IMR-90 (cell line): ENCODE results near the gene TNRC18. TPM values are rescaled to one million over a fixed set of nuclear protein-coding genes. Genes with fewer than 3 reads are reported as not detected.

ENCODE experiments used
- ATAC-seq: fragments of 200-7000 bp; cut with Tn5 transposase; 2 replicates; pipeline ENCODE4 v1.9.1; 2020; ENCODE audit warnings: low read depth, mild to moderate bottlenecking, moderate library complexity
- BruUV-seq: library from RNA; stranded (reverse); fragments of 400-500 nt; replicated peaks from 2 replicates; lab custom pipeline; 2021; lab: Mats Ljungman, UMichigan
- CTCF ChIA-PET: fragments of 300-600 bp; formaldehyde crosslinking; extraction: SDS; loops from one replicate; lab custom pipeline; 2021; ENCODE audit warnings: antibody characterized with exemption; lab: Yijun Ruan, JAX
- POLR2A ChIA-PET: fragments of 300-600 bp; sonication (Branson Sonifier 250); formaldehyde crosslinking; loops from one replicate; lab custom pipeline; 2022; ENCODE audit warnings: antibody characterized with exemption; ENCODE audit not compliant: unreplicated experiment; lab: Charles Lee
- DNase-seq: peaks from one replicate; pipeline ENCODE4 v3.0.0; 2013
- H2AFZ ChIP-seq: replicated peaks from 2 replicates; pipeline ENCODE3; 2013; ENCODE audit warnings: low read length, mild to moderate bottlenecking; ENCODE audit not compliant: poor library complexity
- H2AK5ac ChIP-seq: 2 replicates; pipeline ENCODE4 v1.6.1; 2013; ENCODE audit warnings: low read depth, low read length, inconsistent platforms
- H2AK9ac ChIP-seq: replicated peaks from 2 replicates; pipeline ENCODE3; 2013; ENCODE audit warnings: mild to moderate bottlenecking, low read depth, low read length, moderate library complexity; ENCODE audit not compliant: poor library complexity
- H2BK120ac ChIP-seq: 2 replicates; pipeline ENCODE4 v1.6.1; 2013; ENCODE audit warnings: low read depth, low read length, inconsistent platforms
- H2BK15ac ChIP-seq: 3 replicates; pipeline ENCODE4 v1.6.1; 2013; ENCODE audit warnings: low read depth, low read length, inconsistent platforms
- H2BK20ac ChIP-seq: 2 replicates; pipeline ENCODE4 v1.6.1; 2013; ENCODE audit warnings: low read depth, mild to moderate bottlenecking, inconsistent platforms, low read length, moderate library complexity
- H2BK5ac ChIP-seq: 2 replicates; pipeline ENCODE4 v1.6.1; 2013; ENCODE audit warnings: mild to moderate bottlenecking, low read depth, low read length, inconsistent platforms; ENCODE audit not compliant: poor library complexity, severe bottlenecking
- H3K14ac ChIP-seq: replicated peaks from 2 replicates; pipeline ENCODE4 v1.6.1; 2013; ENCODE audit warnings: low read depth, low read length, inconsistent platforms
- H3K18ac ChIP-seq: 2 replicates; pipeline ENCODE4 v1.6.1; 2013; ENCODE audit warnings: low read depth, low read length, control low read depth
- H3K23ac ChIP-seq: 2 replicates; pipeline ENCODE4 v1.6.1; 2013; ENCODE audit warnings: low read depth, low read length, inconsistent platforms
- H3K27ac ChIP-seq: 2 replicates; pipeline ENCODE4 v1.5.1; 2013; ENCODE audit warnings: mild to moderate bottlenecking, control low read depth, low read length; ENCODE audit not compliant: insufficient read depth
- H3K27me3 ChIP-seq: 2 replicates; pipeline ENCODE4 v1.6.1; 2013; ENCODE audit warnings: low read length; ENCODE audit not compliant: control insufficient read depth, insufficient read depth
- H3K36me3 ChIP-seq: 2 replicates; pipeline ENCODE4 v1.6.1; 2013; ENCODE audit warnings: low read length, mixed read lengths; ENCODE audit not compliant: control insufficient read depth, insufficient read depth
- H3K4ac ChIP-seq: 2 replicates; pipeline ENCODE4 v1.6.1; 2013; ENCODE audit warnings: low read depth, low read length, inconsistent platforms
- H3K4me1 ChIP-seq: 2 replicates; pipeline ENCODE4 v1.6.1; 2013; ENCODE audit warnings: low read length, mixed read lengths; ENCODE audit not compliant: control insufficient read depth, insufficient read depth
- H3K4me2 ChIP-seq: 2 replicates; pipeline ENCODE4 v1.6.1; 2013; ENCODE audit warnings: low read depth, mild to moderate bottlenecking, control low read depth, low read length, moderate library complexity
- H3K4me3 ChIP-seq: 2 replicates; pipeline ENCODE4 v1.5.1; 2013; ENCODE audit warnings: low read depth, mild to moderate bottlenecking, control low read depth, low read length, moderate library complexity; ENCODE audit not compliant: insufficient read depth
- H3K56ac ChIP-seq: 2 replicates; pipeline ENCODE4 v1.6.1; 2013; ENCODE audit warnings: low read length, inconsistent platforms; ENCODE audit not compliant: insufficient read depth; ENCODE audit errors: extremely low read depth
- H3K79me1 ChIP-seq, 2 experiments: 2 replicates each; pipeline ENCODE4 v1.6.1; 2013; ENCODE audit warnings: low read length in 2 of 2, inconsistent platforms in 1 of 2, low read depth in 1 of 2
- H3K9ac ChIP-seq: 2 replicates; pipeline ENCODE4 v1.6.1; 2013; ENCODE audit warnings: low read depth, low read length, control low read depth
- H3K9me1 ChIP-seq: 2 replicates; pipeline ENCODE4 v1.6.1; 2013; ENCODE audit warnings: low read length, inconsistent platforms; ENCODE audit not compliant: insufficient read depth
- H3K9me3 ChIP-seq: 2 replicates; pipeline ENCODE4 v1.6.1; 2013; ENCODE audit warnings: low read length; ENCODE audit not compliant: control insufficient read depth, insufficient read depth
- H4K20me1 ChIP-seq: 2 replicates; pipeline ENCODE4 v1.6.1; 2013; ENCODE audit warnings: low read length, inconsistent platforms; ENCODE audit not compliant: insufficient read depth
- H4K5ac ChIP-seq: 2 replicates; pipeline ENCODE4 v1.6.1; 2013; ENCODE audit warnings: mild to moderate bottlenecking, low read depth, low read length, control low read depth
- H4K8ac ChIP-seq, 2 experiments: 2 replicates each; pipeline ENCODE4 v1.6.1; 2013; ENCODE audit warnings: low read depth in 2 of 2, low read length in 2 of 2, control low read depth in 1 of 2, inconsistent platforms in 1 of 2
- H4K91ac ChIP-seq: 2 replicates; pipeline ENCODE4 v1.6.1; 2013; ENCODE audit warnings: low read depth, low read length, inconsistent platforms; ENCODE audit not compliant: insufficient read depth
- CEBPB ChIP-seq: IDR thresholded peaks from 2 replicates; pipeline ENCODE4 v1.6.1; 2012; ENCODE audit warnings: low read depth, low read length, improper control_type of control experiment
- CHD1 ChIP-seq: IDR thresholded peaks from 2 replicates; pipeline ENCODE4 v1.6.1; 2012; ENCODE audit warnings: low read depth, low read length, improper control_type of control experiment
- CTCF ChIP-seq: conservative IDR thresholded peaks from 2 replicates; pipeline ENCODE4 v1.5.1; 2012; ENCODE audit warnings: mild to moderate bottlenecking, low read depth, low read length, improper control_type of control experiment
- ELK1 ChIP-seq: fragments of 150-350 bp; IDR thresholded peaks from 2 replicates; pipeline ENCODE4 v1.6.1; 2016; ENCODE audit warnings: low read depth, mild to moderate bottlenecking, low read length, moderate library complexity, borderline replicate concordance
- FOS ChIP-seq: fragments of 150-350 bp; IDR thresholded peaks from 2 replicates; pipeline ENCODE4 v1.6.1; 2016; ENCODE audit warnings: low read depth, low read length
- MAZ ChIP-seq: IDR thresholded peaks from 2 replicates; pipeline ENCODE4 v1.6.1; 2012; ENCODE audit warnings: low read depth, mild to moderate bottlenecking, low read length, improper control_type of control experiment, moderate library complexity, borderline replicate concordance
- POLR2A ChIP-seq: IDR thresholded peaks from 2 replicates; pipeline ENCODE4 v1.6.1; 2012; ENCODE audit warnings: mild to moderate bottlenecking, low read depth, low read length
- RAD21 ChIP-seq: IDR thresholded peaks from 2 replicates; pipeline ENCODE4 v1.6.1; 2012; ENCODE audit warnings: low read length, improper control_type of control experiment
- RCOR1 ChIP-seq: IDR thresholded peaks from 2 replicates; pipeline ENCODE4 v1.6.1; 2012; ENCODE audit warnings: mild to moderate bottlenecking, low read length, improper control_type of control experiment; ENCODE audit not compliant: insufficient replicate concordance
- RFX5 ChIP-seq: IDR thresholded peaks from 2 replicates; pipeline ENCODE4 v1.8.0; 2012; ENCODE audit warnings: low read depth, mild to moderate bottlenecking, low read length, moderate library complexity
- SMC3 ChIP-seq: fragments of 150-350 bp; IDR thresholded peaks from 2 replicates; pipeline ENCODE4 v1.6.1; 2016; ENCODE audit warnings: low read depth, mild to moderate bottlenecking, antibody characterized with exemption, low read length, moderate library complexity
- USF2 ChIP-seq: fragments of 150-350 bp; IDR thresholded peaks from 2 replicates; pipeline ENCODE4 v1.6.1; 2017; ENCODE audit warnings: mild to moderate bottlenecking, antibody characterized with exemption, low read length, low read depth
- WGBS, 2 experiments: methylation state at CpG; one replicate each; pipeline versions ENCODE4 v1.1.5 to v1.1.7; 2013; ENCODE audit warnings: missing lambda C conversion rate in 2 of 2; ENCODE audit not compliant: insufficient read length in 1 of 2; ENCODE audit errors: extremely low coverage in 2 of 2; 5-methylcytosine and 5-hydroxymethylcytosine counted together
- dilution Hi-C: fragments of 300-500 bp; cut with HindIII; formaldehyde crosslinking; loops from one replicate; pipeline ENCODE4 v1.14.3; 2018; ENCODE audit warnings: low sequenced_read_pairs; ENCODE audit not compliant: unreplicated experiment
- in situ Hi-C: fragments of 300-500 bp; cut with MboI; formaldehyde crosslinking; loops from 3 replicates; pipeline ENCODE4 v1.14.3; 2019; ENCODE audit warnings: low sequenced_read_pairs, inconsistent platforms, mixed read lengths
- intact Hi-C: fragments of 100-400 bp; cut with micrococcal nuclease; formaldehyde crosslinking; loops from 2 replicates; pipeline ENCODE4 v1.10.0; 2022
- polyA plus RNA-seq, 3 experiments: library from polyadenylated mRNA; depleted of rRNA; stranded (reverse); fragments of >200 nt; gene quantifications; 2 replicates each; pipeline ENCODE4 v1.2.3, GENCODE V29; 2012; ENCODE audit warnings: low replicate concordance in 1 of 3
- total RNA-seq: library from RNA; depleted of rRNA; stranded (reverse); fragments of >200 nt; gene quantifications from 2 replicates; pipeline ENCODE4 v1.2.3, GENCODE V29; 2012

TNRC18 gene
- total and polyA plus RNA-seq, 2 of the 4 experiments (the other 2 are of a cell fraction) = 4.7 to 29.6 TPM

GRCh38 chr7:5320802-5321396, 102.7 kb downstream of the TNRC18 start (continued):
- TF ChIP-seq MAZ (no peak), FOS (no peak)

- no peak overlapping the region for H3K4ac ChIP-seq
- H3K18ac ChIP-seq = no peak overlapping the region
- H4K91ac ChIP-seq = no peak overlapping the region
- no peak overlapping the region for H3K4me3 ChIP-seq
- BruUV-seq = no TSS peak
- H3K27me3 ChIP-seq = no peaks in the 10 kb centered on the region
- H3K9ac ChIP-seq = no peak overlapping the region
- dilution Hi-C loops = no loop called here
- H2BK20ac ChIP-seq = no peak overlapping the region
- H3K23ac ChIP-seq = no peak overlapping the region
- no peak overlapping the region for H2AK9ac ChIP-seq
- H3K4me1 ChIP-seq = no peaks in the 10 kb centered on the region
- in situ Hi-C loops = no loop called here
- H2BK15ac ChIP-seq = no peak overlapping the region
- peaks cover 10% of the 10 kb centered on the region for H3K9me3 ChIP-seq
- TF ChIP-seq RCOR1 (no peak), RAD21 (no peak), CHD1 (no peak), POLR2A (no peak), USF2 (no peak), MAZ (no peak), FOS (no peak), RFX5 (no peak), CEBPB (no peak), ELK1 (no peak), SMC3 (no peak), CTCF (no peak)
- no peak overlapping the region for H3K4me2 ChIP-seq
- no peak overlapping the region for H2BK5ac ChIP-seq
- H2AFZ ChIP-seq = no peak overlapping the region
- H4K8ac ChIP-seq = no peak overlapping the region
- H4K5ac ChIP-seq = no peak overlapping the region
- H2BK120ac ChIP-seq = no peak overlapping the region
- no peak for DNase-seq
- H3K9me1 ChIP-seq = no peaks in the 10 kb centered on the region
- CTCF ChIA-PET = no interaction called here
- H3K79me1 ChIP-seq = peaks cover 0 to 13% of the 10 kb centered on the region in 2 experiments; a peak in 2 of 4 replicates
- no peak overlapping the region for H3K27ac ChIP-seq
- intact Hi-C loops = no loop called here
- peaks cover 73% of the 10 kb centered on the region for H3K36me3 ChIP-seq
- H3K56ac ChIP-seq = no peak overlapping the region
- H3K14ac ChIP-seq = no peak overlapping the region
- WGBS, 2 experiments = no CpG with 5 or more reads among the region's 13 CpGs
- POLR2A ChIA-PET = no interaction called here
- no peak for ATAC-seq
- H4K20me1 ChIP-seq = no peaks in the 10 kb centered on the region
- H2AK5ac ChIP-seq = no peak overlapping the region
Observed at GRCh38 chr7:5320391-5320790, 103.2 kb downstream of the TNRC18 start.
